GM20000 (cell line): ENCODE results near the gene SP3.

Source experiments
- DNase-seq: peaks from one replicate; pipeline ENCODE4 v3.0.0; 2012; ENCODE audit warnings: low spot score
- CTCF ChIP-seq: IDR thresholded peaks from 2 replicates; pipeline ENCODE4 v1.5.1; 2012; ENCODE audit warnings: mild to moderate bottlenecking, control low read depth; ENCODE audit errors: extremely low read depth, missing control alignments

Gene SP3

DNA sequence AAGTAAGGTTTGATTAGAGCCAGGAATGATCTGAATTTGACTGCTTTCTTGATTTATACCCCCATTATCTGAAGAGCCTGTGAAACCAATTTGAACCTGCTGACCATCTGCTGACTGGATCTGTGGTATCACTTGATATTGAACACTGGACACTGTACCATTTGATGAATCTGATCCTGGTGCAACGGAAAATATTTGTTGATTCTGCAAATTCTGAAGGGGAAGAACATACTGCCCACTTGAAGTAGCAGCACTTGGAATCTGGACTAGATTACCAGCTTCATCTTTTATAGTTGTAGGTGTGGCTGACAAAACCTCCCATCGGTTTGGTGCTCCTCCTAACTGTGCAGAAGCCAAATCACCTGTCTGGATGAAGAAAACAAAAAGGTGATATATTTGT is 9.3 kb downstream of the SP3 start:
- DNase-seq = no peak
- TF ChIP-seq CTCF = no peak

GRCh38 chr2:173955004-173955403 is 10.2 kb downstream of the SP3 start:
- TF ChIP-seq CTCF = no peak
- no peak for DNase-seq

DNA sequence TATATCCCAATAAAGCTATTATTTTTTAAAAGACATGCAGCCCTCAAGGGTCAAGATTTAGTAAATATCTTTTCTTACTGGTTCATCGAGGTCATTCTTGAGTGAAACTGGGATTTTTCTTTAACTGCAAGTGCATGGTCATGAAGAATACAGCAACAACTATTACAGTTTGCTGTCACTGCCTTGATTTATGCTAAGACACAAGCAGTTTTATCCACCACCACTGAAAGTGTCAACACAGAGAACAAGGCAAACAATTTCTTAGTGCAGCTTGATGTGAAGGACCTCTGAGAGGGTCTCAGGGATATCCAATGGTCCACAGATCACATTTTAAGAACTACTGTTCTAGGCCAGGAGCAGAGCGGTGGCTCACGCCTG is 12.1 kb downstream of the SP3 start:
- no peak for TF ChIP-seq CTCF
- DNase-seq = no peak

- no peak for TF ChIP-seq CTCF
- no peak for DNase-seq
These were observed 12.7 kb downstream of the SP3 start for GRCh38 chr2:173952267-173953046.

GRCh38 chr2:173948842-173949241 is 16.3 kb downstream of the SP3 start:
- no peak for DNase-seq
- no peak for TF ChIP-seq CTCF

DNA sequence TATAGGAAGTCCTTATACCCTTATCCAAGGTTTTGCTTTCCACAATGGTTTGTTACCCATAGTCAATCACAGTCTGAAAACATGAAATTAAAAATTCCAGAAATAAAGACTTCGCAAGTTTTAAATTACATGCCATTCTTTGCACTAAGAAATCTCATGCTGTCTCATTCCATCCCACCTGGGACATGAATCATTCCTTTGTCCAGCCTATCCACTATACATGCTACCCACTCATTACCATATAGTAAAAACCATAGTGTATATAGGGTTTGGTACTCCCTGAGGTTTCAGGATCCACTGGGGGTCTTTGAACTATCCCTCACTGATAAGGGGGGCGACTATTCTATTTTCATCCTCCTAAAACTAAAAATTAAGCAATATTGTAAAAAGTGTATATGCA is 17.0 kb downstream of the SP3 start:
- no peak for DNase-seq
- TF ChIP-seq CTCF = no peak

GRCh38 chr2:173947131-173947530 is 18.0 kb downstream of the SP3 start:
- DNase-seq = no peak
- TF ChIP-seq CTCF = no peak
